ENCODE results near the gene RAMP3.
A peak's percentile ranks its signal among the peaks of the same experiment; 100 is the strongest.

The RAMP3 gene

DNA sequence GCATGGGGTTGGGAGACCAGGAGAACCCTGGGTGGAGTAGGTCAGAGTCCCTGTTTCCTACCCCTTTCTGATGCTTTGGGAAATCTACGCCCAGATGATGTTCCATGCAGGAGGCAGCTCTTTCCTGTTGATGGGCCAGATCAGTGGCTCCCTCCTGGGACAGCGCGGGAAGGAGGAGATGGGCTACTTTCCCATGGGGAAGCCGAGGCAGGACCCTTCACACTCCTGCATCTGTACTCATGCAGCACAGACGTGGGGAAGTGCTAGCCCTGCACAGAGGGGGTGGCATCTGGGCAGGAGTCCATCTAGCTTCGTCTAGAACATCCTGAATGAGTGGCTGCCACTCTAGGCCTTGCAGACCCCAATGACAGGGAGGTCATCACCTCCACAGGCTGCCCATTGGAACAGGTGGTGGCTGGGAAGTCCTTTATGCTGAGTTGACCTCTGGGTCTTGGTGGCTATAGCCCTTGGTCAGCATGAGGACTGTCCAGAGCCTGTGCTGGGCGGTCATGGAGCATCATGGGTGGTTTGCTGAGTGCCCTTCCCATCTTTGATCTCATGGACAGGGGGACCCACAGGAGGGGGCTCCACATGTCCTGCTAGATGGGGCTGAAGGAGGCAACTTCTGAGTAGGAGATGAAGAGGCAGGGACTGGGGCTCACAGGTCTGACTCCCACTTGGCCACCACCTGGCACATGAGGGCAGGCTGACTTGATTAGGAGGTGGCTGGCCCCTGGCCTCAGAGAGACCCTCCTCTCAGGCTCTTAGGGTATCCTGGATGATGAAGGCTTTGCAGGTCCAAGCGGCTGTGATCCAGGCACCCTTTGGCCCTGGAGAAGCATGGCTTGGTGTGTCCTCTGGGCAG, 24.6 kb downstream of the RAMP3 start:
- Histone ChIP-seq H3K36me3 (no peaks in the 10 kb centered on the region), H3K27ac (no peak overlapping the region), H3K4me1 (no peaks in the 10 kb centered on the region), H3K9me3 (no peaks in the 10 kb centered on the region), H3K27me3 (peaks cover 0 to 14% of the 10 kb centered on the region in 2 donors), H3K4me3 (no peak overlapping the region)
- DNase-seq, result peak in 1 of 2 donors; percentile 57
- intact Hi-C loops (cut with DNase I; ENCODE audit: low total_unique reads), result no loop called here
- TF ChIP-seq, protein P1, sequence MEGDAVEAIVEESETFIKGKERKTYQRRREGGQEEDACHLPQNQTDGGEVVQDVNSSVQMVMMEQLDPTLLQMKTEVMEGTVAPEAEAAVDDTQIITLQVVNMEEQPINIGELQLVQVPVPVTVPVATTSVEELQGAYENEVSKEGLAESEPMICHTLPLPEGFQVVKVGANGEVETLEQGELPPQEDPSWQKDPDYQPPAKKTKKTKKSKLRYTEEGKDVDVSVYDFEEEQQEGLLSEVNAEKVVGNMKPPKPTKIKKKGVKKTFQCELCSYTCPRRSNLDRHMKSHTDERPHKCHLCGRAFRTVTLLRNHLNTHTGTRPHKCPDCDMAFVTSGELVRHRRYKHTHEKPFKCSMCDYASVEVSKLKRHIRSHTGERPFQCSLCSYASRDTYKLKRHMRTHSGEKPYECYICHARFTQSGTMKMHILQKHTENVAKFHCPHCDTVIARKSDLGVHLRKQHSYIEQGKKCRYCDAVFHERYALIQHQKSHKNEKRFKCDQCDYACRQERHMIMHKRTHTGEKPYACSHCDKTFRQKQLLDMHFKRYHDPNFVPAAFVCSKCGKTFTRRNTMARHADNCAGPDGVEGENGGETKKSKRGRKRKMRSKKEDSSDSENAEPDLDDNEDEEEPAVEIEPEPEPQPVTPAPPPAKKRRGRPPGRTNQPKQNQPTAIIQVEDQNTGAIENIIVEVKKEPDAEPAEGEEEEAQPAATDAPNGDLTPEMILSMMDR (IDR thresholded peaks at IDR 0.05), result no peak

DNA sequence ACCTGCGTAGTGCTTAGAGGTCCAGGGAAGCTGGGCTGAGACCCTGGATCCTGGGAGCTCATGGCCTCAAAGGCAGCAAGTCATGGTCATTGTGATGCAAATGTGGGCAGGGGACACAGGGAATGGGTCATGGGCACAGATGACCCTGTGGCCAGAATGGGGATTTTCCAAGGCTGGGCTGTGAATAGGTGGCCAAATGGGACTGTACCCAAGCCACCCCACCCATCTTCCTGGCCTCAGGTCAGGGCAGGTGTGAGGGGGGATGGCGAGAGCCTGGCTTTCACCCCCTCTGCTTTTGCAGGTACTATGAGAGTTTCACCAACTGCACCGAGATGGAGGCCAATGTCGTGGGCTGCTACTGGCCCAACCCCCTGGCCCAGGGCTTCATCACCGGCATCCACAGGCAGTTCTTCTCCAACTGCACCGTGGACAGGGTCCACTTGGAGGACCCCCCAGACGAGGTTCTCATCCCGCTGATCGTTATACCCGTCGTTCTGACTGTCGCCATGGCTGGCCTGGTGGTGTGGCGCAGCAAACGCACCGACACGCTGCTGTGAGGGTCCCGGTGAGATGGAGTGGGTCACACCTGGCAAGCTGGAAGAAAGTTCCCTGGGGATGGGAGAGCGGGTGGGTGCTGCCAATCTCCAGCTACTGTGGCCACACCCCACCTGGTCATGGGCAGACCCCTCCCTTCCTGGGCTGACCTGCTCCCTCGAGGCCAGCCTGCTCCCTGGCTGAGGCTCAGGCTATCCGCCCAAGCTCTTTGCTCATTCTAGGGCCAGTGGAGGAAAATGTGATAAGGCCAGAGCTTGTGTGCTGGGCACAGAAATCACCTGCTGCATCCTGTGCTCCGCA, 25.5 kb downstream of the RAMP3 start:
- TF ChIP-seq, protein P1 (IDR thresholded peaks at IDR 0.05), result no peak
- no peak overlapping the region for H3K27ac ChIP-seq
- H3K27me3 ChIP-seq, result peaks cover 0 to 7% of the 10 kb centered on the region in 2 donors
- no peaks in the 10 kb centered on the region for H3K9me3 ChIP-seq
- intact Hi-C loops (cut with DNase I; ENCODE audit: low total_unique reads), result no loop called here
- H3K4me3 ChIP-seq, result no peak overlapping the region
- peak in 1 of 2 donors; percentile 50 for DNase-seq
- no peaks in the 10 kb centered on the region for H3K4me1 ChIP-seq
- no peaks in the 10 kb centered on the region for H3K36me3 ChIP-seq

DNA sequence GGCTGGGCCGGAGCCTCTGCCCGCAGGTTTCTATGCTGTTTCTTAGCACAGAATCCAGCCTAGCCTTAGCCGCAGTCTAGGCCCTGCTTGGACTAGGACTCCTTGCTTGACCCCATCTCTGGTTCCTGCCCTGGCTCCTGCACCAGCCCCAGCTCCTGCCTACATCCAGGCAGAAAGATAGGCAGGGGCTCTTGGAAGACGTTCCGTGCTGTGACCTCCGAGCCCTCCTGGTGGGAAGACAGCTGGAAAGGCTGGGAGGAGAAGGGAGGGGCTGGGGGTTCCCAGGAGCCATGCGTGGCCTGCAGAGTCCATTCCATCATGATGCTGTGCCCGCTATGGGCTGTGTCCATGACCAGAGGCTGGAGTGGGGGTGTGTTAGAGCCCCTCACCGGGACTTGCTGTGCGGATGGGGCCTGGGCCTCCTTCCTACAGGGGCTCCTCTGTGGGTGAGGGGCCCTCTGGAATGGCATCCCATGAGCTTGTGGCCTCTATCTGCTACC, 26.2 kb downstream of the RAMP3 start:
- TF ChIP-seq, protein P1 (IDR thresholded peaks at IDR 0.05), result no peak
- H3K27ac ChIP-seq, result no peak overlapping the region

DNA sequence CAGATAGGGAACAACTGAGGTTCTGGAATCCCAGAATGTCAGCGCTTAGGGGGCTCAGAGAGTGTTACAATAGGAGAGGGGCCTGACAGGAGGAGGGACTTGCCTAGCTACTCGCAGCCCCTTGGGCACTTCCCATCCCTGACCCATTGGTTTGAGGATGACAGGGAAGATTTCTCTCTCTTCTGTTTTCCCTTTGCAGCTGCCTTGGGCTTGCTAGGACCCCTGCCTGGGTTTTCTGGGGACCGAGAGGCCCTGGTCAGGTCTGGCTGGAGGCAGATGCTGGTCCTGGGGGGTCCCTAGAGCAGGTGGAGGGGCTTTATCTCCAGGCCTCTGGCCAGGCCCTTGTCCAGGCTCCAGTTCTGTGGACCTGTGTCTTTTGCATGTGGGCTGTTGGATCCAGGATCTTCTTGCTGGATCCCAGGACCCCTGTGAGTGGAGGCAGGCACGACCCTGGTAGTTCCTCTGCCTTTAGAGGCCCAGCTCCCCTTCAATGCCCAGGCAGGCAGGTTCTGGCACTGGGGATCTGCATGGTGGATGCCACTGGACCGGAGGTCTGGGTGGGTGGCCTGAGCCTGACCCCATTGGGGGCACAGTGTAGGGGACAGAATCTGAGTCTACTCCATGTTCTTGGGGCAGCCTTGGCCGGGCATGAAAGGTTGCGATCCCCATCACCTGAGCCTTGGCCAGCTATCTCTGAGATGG, 26.9 kb downstream of the RAMP3 start:
- Histone ChIP-seq H3K4me3 (no peak overlapping the region), H3K27me3 (peaks cover 0 to 3% of the 10 kb centered on the region in 2 donors), H3K27ac (no peak overlapping the region), H3K4me1 (no peaks in the 10 kb centered on the region), H3K36me3 (no peaks in the 10 kb centered on the region), H3K9me3 (no peaks in the 10 kb centered on the region)
- TF ChIP-seq, protein P1 (IDR thresholded peaks at IDR 0.05), result no peak
- no peak for DNase-seq
- intact Hi-C loops (cut with DNase I; ENCODE audit: low total_unique reads), result no loop called here

More for the DNA sequence above, 26.2 kb downstream of the RAMP3 start:
- Histone ChIP-seq H3K36me3 (no peaks in the 10 kb centered on the region), H3K4me3 (no peak overlapping the region), H3K9me3 (no peaks in the 10 kb centered on the region), H3K27me3 (peaks cover 0 to 3% of the 10 kb centered on the region in 2 donors), H3K4me1 (no peaks in the 10 kb centered on the region)
- DNase-seq, result peak in 1 of 2 donors; percentile 35
- intact Hi-C loops (cut with DNase I; ENCODE audit: low total_unique reads), result no loop called here
